ENCODE data around the gene CRYGD. TPM values are rescaled to one million over a fixed set of nuclear protein-coding genes. Genes with fewer than 3 reads are reported as not detected.
"Not testable (repeated sequence)": the region's sequence is repeated elsewhere in the genome, so short reads cannot be mapped to it uniquely, and the experiment has no call there.

Gene CRYGD
- total RNA-seq, 1 donor from 2014 or later: not detected

DNA sequence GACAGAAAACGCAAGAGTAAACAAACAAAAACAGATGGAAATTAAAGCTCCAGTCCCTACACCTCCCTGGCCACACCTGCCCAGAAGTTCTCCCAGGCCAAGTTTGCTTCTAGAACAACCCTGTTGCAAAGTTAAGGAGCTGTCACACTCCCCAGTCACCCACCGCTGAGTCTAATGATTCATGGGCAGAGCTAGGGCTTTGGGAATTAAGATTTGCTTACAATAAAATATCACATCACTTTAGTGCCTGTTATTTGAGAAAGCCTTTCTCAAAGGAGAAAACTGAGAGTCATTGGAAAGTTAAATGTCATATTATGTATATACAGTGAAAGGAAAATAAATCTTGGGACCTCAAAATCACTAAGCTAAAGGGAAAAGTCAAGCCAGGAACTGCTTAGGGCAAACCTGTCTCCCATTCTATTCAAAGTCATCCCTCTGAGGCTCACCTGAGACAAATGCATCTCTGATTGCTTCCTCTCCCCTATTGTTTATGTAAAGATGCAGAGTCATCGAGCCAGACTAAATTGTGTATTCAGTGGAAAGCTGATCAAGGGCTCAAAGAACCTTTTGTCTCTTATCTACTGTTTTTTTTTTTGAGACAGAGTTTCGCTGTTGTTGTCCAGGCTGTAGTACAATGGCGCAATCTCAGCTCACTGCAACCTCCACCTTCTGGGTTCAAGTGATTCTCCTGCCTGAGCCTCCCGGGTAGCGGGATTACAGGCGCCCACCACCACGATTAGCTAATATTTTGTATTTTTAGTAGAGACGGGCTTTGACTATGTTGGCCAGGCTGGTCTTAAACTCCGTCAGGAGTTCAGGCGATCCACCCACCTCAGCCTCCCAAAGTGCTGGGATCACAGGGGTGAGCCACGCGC lies 18.8 kb upstream of the CRYGD start:
- TF ChIP-seq, protein P1, sequence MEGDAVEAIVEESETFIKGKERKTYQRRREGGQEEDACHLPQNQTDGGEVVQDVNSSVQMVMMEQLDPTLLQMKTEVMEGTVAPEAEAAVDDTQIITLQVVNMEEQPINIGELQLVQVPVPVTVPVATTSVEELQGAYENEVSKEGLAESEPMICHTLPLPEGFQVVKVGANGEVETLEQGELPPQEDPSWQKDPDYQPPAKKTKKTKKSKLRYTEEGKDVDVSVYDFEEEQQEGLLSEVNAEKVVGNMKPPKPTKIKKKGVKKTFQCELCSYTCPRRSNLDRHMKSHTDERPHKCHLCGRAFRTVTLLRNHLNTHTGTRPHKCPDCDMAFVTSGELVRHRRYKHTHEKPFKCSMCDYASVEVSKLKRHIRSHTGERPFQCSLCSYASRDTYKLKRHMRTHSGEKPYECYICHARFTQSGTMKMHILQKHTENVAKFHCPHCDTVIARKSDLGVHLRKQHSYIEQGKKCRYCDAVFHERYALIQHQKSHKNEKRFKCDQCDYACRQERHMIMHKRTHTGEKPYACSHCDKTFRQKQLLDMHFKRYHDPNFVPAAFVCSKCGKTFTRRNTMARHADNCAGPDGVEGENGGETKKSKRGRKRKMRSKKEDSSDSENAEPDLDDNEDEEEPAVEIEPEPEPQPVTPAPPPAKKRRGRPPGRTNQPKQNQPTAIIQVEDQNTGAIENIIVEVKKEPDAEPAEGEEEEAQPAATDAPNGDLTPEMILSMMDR (IDR thresholded peaks at IDR 0.05; ENCODE audit: unreplicated experiment): no peak
- Mint-ChIP-seq H3K27me3 (ENCODE audit: low read depth) (peaks cover 2% of the 10 kb centered on the region), H3K4me3 (no peak overlapping the region), H3K27ac (peak overlapping the region; percentile 13), H3K9me3 (peaks cover 3% of the 10 kb centered on the region), H3K36me3 (no peaks in the 10 kb centered on the region), H3K4me1 (peaks cover 17% of the 10 kb centered on the region)
- no peak for DNase-seq (ENCODE audit: low spot score in 2 of 2, unreplicated experiment in 2 of 2)

DNA sequence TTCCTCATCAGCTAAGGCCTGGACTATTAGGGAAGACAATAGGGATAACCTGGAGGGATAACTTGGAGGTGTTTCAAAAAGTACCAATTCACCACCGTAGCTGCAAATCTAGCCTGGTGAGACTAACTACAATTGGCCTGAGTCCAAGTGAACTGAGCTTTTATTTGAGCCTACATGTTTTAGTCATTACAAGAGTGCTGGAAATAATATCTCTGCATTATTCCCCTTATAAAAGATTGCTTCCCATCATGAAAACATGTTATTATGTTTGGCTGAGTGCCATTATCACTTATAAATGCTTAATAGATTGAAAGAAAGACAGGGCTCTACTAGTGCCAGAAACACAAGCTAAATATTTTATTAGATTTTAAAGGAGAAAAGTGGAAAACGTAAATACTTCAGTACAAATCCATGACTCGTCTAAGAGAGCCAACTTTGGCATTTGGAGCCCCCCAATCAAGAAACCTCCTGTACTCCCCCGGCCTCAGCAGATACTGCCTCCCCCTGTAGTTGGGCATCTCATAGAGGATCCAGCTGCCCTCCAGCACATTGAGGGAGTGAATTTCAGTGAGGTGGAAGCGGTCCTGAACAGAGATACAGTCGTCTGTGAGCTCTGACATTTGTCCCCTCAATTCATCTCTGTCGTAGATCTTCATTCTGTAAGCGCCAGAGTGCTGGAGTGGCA lies 18.1 kb upstream of the CRYGD start:
- DNase-seq (ENCODE audit: low spot score in 2 of 2, unreplicated experiment in 2 of 2): no peak
- no peaks in the 10 kb centered on the region for H3K36me3 Mint-ChIP-seq
- TF ChIP-seq, protein P1 (IDR thresholded peaks at IDR 0.05; ENCODE audit: unreplicated experiment): no peak
- H3K4me3 Mint-ChIP-seq: no peak overlapping the region
- H3K4me1 Mint-ChIP-seq: peaks cover 20% of the 10 kb centered on the region
- peak overlapping the region; percentile 13 for H3K27ac Mint-ChIP-seq
- peaks cover 7% of the 10 kb centered on the region for H3K9me3 Mint-ChIP-seq
- H3K27me3 Mint-ChIP-seq (ENCODE audit: low read depth): peaks cover 2% of the 10 kb centered on the region

DNA sequence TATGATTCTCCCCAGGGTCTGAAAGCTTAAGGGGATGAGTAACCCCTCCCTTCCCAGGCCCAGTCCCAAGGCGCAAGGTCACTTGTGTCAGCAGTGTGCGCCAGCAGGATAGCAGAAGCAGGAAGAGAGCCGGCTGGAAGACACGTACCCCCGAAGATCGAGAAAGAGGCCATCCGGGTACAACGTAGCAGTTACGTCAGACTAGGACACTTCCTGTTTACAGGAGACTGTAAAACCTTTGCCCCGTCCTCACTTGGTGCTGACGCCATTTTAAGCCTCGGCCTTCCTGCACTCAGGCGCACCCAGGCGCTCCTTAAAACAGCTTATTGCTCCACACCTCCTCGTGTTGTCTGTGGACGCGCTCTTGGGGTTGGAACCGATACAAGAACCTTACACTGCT lies 15.1 kb upstream of the CRYGD start:
- peaks cover 42% of the 10 kb centered on the region for H3K4me1 Mint-ChIP-seq
- peaks cover 7% of the 10 kb centered on the region for H3K9me3 Mint-ChIP-seq
- no peak overlapping the region for H3K27ac Mint-ChIP-seq
- no peak for DNase-seq (ENCODE audit: low spot score in 2 of 2, unreplicated experiment in 2 of 2)
- TF ChIP-seq, protein P1 (IDR thresholded peaks at IDR 0.05; ENCODE audit: unreplicated experiment): no peak
- no peaks in the 10 kb centered on the region for H3K36me3 Mint-ChIP-seq
- no peaks in the 10 kb centered on the region for H3K27me3 Mint-ChIP-seq (ENCODE audit: low read depth)
- no peak overlapping the region for H3K4me3 Mint-ChIP-seq

DNA sequence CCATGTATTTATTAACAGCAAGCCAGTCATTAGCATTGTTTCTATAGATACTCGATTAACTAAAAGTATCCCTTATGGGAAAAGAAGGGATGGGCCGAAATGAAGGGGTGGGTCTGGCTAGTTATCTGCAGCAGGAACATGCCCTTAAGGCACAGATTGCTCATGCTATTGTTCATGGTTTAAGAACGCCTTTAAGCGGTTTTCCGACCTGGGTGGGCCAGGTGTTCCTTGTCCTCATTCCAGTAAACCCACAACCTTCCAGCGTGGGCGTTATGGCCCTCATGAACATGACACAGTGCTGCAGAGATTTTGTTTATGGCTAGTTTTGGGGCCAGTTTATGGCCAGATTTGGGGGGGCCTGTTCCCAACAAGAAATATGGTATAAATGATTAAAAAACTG lies 14.0 kb upstream of the CRYGD start:
- H3K9me3 Mint-ChIP-seq: not testable (repeated sequence)

DNA sequence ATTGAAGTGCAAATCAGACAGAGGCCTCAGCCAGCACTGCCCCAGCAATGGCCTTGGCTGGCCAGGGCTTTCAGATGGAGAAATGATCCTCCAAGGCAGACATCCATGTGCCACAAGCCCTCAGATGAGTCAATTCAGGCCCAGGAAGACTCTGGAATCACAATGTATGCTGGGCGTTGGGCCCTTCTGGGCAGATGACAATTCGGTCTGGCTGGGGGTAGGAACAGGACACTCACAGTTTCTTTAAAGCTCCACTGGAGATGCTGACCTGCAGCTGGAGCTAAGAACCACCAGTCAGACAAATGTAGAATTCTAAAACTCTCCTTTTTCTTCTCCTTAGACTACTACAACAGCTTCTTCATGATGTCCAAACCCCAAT lies 12.4 kb upstream of the CRYGD start:
- Mint-ChIP-seq H3K27ac (peak overlapping the region; percentile 4), H3K36me3 (no peaks in the 10 kb centered on the region), H3K27me3 (ENCODE audit: low read depth) (no peaks in the 10 kb centered on the region), H3K9me3 (peaks cover 7% of the 10 kb centered on the region), H3K4me1 (peaks cover 27% of the 10 kb centered on the region), H3K4me3 (no peak overlapping the region)
- DNase-seq (ENCODE audit: low spot score in 2 of 2, unreplicated experiment in 2 of 2): no peak
- TF ChIP-seq, protein P1 (IDR thresholded peaks at IDR 0.05; ENCODE audit: unreplicated experiment): no peak

More for the DNA sequence above, 14.0 kb upstream of the CRYGD start:
- peaks cover 40% of the 10 kb centered on the region for H3K4me1 Mint-ChIP-seq
- H3K36me3 Mint-ChIP-seq; H3K27ac Mint-ChIP-seq; H3K27me3 Mint-ChIP-seq (ENCODE audit: low read depth); DNase-seq (ENCODE audit: low spot score in 2 of 2, unreplicated experiment in 2 of 2); H3K4me3 Mint-ChIP-seq: not testable (repeated sequence)

Data from mesothelial cell of epicardium (in vitro differentiated cells).